Breast epithelium (tissue), 3 donors: ENCODE data around the gene PTPRM.

Experiments
- POLR2A ChIP-seq: fragments of 450-650 bp; IDR thresholded peaks from one replicate; pipeline ENCODE4 v1.6.1; 2016; ENCODE audit warnings: antibody characterized with exemption, mild to moderate bottlenecking, moderate library complexity
- TF ChIP-seq, protein P1 (sequence below), 3 donors: fragments of 450-650 bp; IDR thresholded peaks; one replicate each; pipeline ENCODE4 v1.5.1; 2016 to 2017; ENCODE audit warnings: antibody characterized with exemption in 3 of 3, mild to moderate bottlenecking in 3 of 3, moderate library complexity in 3 of 3

DNA sequence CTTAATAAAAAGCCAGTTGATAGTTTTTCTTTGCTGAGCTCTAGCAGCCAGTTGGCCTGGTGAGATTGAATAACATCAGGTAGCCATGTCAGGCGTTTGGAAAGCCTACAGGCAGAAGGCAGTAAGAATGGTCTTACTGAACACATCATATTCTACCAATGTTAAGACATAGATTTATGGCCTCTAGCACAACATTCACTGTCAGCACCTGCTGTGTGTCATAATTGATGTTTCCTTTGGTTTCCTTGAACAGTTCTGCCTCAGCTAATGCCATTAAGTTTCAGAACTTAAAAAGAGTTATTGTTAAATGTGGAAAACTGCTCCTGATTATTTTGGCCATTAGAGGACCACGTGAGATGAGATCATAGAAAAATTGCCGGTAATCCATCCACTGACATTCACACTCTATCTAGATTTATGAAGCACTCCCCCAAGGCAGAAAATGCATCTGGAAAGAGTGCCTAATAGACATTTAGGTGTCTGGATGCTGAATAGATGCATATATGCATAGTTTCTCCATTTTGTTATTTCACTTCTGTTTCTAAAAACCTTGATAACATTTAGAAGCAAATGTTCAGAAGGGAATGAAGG is 434.7 kb downstream of the PTPRM start:
- TF ChIP-seq, protein P1, sequence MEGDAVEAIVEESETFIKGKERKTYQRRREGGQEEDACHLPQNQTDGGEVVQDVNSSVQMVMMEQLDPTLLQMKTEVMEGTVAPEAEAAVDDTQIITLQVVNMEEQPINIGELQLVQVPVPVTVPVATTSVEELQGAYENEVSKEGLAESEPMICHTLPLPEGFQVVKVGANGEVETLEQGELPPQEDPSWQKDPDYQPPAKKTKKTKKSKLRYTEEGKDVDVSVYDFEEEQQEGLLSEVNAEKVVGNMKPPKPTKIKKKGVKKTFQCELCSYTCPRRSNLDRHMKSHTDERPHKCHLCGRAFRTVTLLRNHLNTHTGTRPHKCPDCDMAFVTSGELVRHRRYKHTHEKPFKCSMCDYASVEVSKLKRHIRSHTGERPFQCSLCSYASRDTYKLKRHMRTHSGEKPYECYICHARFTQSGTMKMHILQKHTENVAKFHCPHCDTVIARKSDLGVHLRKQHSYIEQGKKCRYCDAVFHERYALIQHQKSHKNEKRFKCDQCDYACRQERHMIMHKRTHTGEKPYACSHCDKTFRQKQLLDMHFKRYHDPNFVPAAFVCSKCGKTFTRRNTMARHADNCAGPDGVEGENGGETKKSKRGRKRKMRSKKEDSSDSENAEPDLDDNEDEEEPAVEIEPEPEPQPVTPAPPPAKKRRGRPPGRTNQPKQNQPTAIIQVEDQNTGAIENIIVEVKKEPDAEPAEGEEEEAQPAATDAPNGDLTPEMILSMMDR (IDR thresholded peaks at IDR 0.05), result no peak
- TF ChIP-seq POLR2A, result no peak
